Upper lobe of left lung (tissue), 6 donors: ENCODE data around the gene CAND2. TPM values are rescaled to one million over a fixed set of nuclear protein-coding genes. Genes with fewer than 3 reads are reported as not detected.

Experiments
- ATAC-seq, 2 donors: fragments of 200-7000 bp; cut with Tn5 transposase; one replicate each; pipeline ENCODE4 v1.9.1; 2022; ENCODE audit warnings: mild to moderate bottlenecking in 2 of 2, moderate library complexity in 2 of 2; ENCODE audit not compliant: low FRiP score in 2 of 2
- DNase-seq, 2 donors: peaks; one replicate each; pipeline ENCODE4 v3.0.0-alpha.2; 2019 to 2020
- H3K27ac ChIP-seq, 4 donors: fragments of 200-600 bp; sonication (generic); one replicate each; pipeline ENCODE4 v1.5.1; 2016 to 2019
- H3K27me3 ChIP-seq, 4 donors: fragments of 200-600 bp; sonication (generic); one replicate each; pipeline ENCODE4 v1.5.1; 2017 to 2019
- H3K36me3 ChIP-seq, 4 donors: fragments of 200-600 bp; sonication (generic); one replicate each; pipeline ENCODE4 v1.5.1; 2016 to 2019
- H3K4me1 ChIP-seq, 4 donors: fragments of 200-600 bp; sonication (generic); one replicate each; pipeline ENCODE4 v1.5.1; 2018 to 2019
- H3K4me3 ChIP-seq, 4 donors: fragments of 200-600 bp; sonication (generic); one replicate each; pipeline ENCODE4 v1.5.1; 2017 to 2019; ENCODE audit warnings: mild to moderate bottlenecking in 2 of 4, moderate library complexity in 1 of 4
- H3K9me3 ChIP-seq, 4 donors: fragments of 200-600 bp; sonication (generic); one replicate each; pipeline ENCODE4 v1.5.1; 2018 to 2019
- EP300 ChIP-seq, 4 donors: sonication (generic); formaldehyde crosslinking; IDR thresholded peaks; one replicate each; pipeline ENCODE4 v1.5.1; 2017; ENCODE audit warnings: antibody characterized with exemption in 4 of 4, control low read depth in 2 of 4
- POLR2A ChIP-seq, 4 donors: fragments of 450-650 bp; IDR thresholded peaks; one replicate each; pipeline ENCODE4 v1.5.1; 2016 to 2017; ENCODE audit warnings: antibody characterized with exemption in 4 of 4, mild to moderate bottlenecking in 2 of 4
- POLR2AphosphoS5 ChIP-seq, 2 donors: sonication (generic); formaldehyde crosslinking; IDR thresholded peaks; one replicate each; pipeline ENCODE4 v1.5.1; 2017; ENCODE audit warnings: antibody characterized with exemption in 2 of 2
- WGBS, 2 donors: methylation state at CpG; one replicate each; pipeline ENCODE4 v1.1.5; 2017 to 2018; 5-methylcytosine and 5-hydroxymethylcytosine counted together
- total RNA-seq, 6 donors: library from RNA; depleted of rRNA in 4 of 6; stranded (reverse); fragments of >200 nt in 4 of 6; gene quantifications; one replicate each; pipeline versions ENCODE4 v1.1.0 to v1.2.1, GENCODE V29; 2016 to 2021
- TF ChIP-seq, protein P1 (sequence below), 6 experiments: fragments of 450-650 bp in 4 of 6; fragments of 200-600 bp in 2 of 6; sonication (generic) in 2 of 6; IDR thresholded peaks; one replicate each; pipeline ENCODE4 v1.5.1; 2016 to 2019; ENCODE audit warnings: antibody characterized with exemption in 6 of 6
- donor health status: DM: no; HTN: no; CAD: no; lungs with moderate emphysema.
- donor health status: DM: no; HTN: yes; CAD: no; lungs with severe emphysema.

The CAND2 gene
- total RNA-seq, 6 donors from 2014 or later = 2.3 to 7.3 (median 5.0) TPM

DNA sequence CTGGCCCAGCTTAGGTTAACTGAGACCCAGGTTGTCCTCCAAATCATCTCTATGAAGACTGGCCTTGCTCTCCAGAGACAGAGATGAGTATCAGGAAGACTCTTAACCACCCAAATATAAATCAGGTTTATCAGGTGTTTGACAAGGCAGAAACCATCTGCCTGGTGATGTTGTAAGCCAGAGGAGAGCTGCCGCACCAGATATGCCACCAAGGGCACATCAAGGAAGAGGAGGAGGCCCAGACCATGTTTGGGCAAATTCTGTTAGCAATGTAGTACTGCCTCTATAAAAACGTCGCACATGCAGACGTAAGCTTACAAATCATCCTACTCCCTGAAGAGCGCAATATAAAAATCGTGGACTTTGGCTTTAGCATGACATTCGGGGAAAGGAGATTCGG lies 65.9 kb downstream of the CAND2 start:
- Histone ChIP-seq H3K36me3 (no peaks in the 10 kb centered on the region), H3K4me3 (no peak overlapping the region), H3K4me1 (peaks cover 0 to 4% (median 0%) of the 10 kb centered on the region in 4 donors), H3K9me3 (peaks cover 0 to 11% (median 0%) of the 10 kb centered on the region in 4 donors), H3K27me3 (no peaks in the 10 kb centered on the region), H3K27ac (no peak overlapping the region)
- no peak for ATAC-seq
- TF ChIP-seq EP300 (IDR thresholded peaks at IDR 0.05) (no peak), POLR2A (IDR thresholded peaks at IDR 0.05) (no peak), POLR2AphosphoS5 (IDR thresholded peaks at IDR 0.05) (no peak)
- TF ChIP-seq, protein P1, sequence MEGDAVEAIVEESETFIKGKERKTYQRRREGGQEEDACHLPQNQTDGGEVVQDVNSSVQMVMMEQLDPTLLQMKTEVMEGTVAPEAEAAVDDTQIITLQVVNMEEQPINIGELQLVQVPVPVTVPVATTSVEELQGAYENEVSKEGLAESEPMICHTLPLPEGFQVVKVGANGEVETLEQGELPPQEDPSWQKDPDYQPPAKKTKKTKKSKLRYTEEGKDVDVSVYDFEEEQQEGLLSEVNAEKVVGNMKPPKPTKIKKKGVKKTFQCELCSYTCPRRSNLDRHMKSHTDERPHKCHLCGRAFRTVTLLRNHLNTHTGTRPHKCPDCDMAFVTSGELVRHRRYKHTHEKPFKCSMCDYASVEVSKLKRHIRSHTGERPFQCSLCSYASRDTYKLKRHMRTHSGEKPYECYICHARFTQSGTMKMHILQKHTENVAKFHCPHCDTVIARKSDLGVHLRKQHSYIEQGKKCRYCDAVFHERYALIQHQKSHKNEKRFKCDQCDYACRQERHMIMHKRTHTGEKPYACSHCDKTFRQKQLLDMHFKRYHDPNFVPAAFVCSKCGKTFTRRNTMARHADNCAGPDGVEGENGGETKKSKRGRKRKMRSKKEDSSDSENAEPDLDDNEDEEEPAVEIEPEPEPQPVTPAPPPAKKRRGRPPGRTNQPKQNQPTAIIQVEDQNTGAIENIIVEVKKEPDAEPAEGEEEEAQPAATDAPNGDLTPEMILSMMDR (IDR thresholded peaks at IDR 0.05) = no peak
- no peak for DNase-seq
- WGBS, 2 donors = 95% methylated on average over 8 of the region's 8 CpGs

DNA sequence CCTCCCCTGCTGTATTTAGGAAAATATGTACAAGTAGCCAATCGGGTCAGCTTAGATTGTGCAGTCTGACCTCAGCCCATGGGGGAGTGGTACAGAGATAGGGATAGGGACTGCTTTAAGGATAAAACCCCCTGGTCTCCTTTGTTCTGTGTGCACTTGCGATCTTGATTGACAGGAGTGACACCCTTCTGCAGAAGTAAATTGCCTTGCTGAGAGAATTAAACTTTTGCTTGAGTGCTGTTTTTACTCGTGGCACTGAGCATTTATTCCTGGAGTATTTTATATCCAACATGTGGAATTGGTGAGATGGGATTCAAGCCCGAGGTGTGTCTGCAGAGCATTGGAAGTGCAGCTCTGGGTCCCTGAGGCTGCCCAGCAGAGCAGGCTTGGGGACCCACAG lies 68.8 kb downstream of the CAND2 start:
- no peak for ATAC-seq
- 85 to 92% methylated on average over 4 of the region's 4 CpGs for WGBS, 2 donors
- TF ChIP-seq POLR2AphosphoS5 (IDR thresholded peaks at IDR 0.05) (no peak), EP300 (IDR thresholded peaks at IDR 0.05) (no peak), POLR2A (IDR thresholded peaks at IDR 0.05) (no peak)
- TF ChIP-seq, protein P1 (IDR thresholded peaks at IDR 0.05) = no peak

DNA sequence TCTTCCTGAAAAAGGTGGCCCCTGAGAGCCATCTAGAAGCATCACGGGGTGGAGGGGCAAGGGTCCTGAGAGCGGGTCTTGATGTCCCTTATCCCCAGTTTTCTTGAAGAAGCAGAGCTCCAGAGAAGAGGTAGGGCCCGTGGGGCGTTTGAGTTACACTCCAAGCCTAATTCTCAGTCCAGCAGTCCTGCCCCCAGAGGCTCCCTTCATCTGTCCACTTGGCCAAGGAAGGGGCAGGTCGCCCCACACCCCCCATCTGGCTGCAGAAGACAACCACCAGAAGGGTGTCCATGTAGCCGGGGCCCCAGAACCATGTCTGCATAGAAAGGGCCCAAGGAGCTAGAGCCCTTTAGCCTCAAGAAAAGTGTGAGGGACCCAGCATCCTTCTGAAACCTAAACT lies 70.4 kb downstream of the CAND2 start:
- H3K4me3 ChIP-seq = no peak overlapping the region
- H3K27ac ChIP-seq = no peak overlapping the region
- ATAC-seq (no peak), DNase-seq (no peak)
- H3K9me3 ChIP-seq = peaks cover 0 to 11% (median 0%) of the 10 kb centered on the region in 4 donors
- 84 to 89% methylated on average over 5 to 6 of the region's 6 CpGs for WGBS, 2 donors
- TF ChIP-seq POLR2AphosphoS5 (IDR thresholded peaks at IDR 0.05) (no peak), POLR2A (IDR thresholded peaks at IDR 0.05) (no peak), EP300 (IDR thresholded peaks at IDR 0.05) (no peak)
- TF ChIP-seq, protein P1 (IDR thresholded peaks at IDR 0.05) = no peak
- H3K27me3 ChIP-seq = peaks cover 0 to 14% (median 0%) of the 10 kb centered on the region in 4 donors
- H3K4me1 ChIP-seq = peaks cover 10 to 15% (median 14%) of the 10 kb centered on the region in 4 donors
- no peaks in the 10 kb centered on the region for H3K36me3 ChIP-seq

More for the DNA sequence above, 68.8 kb downstream of the CAND2 start:
- no peak for DNase-seq
- peaks cover 0 to 14% (median 0%) of the 10 kb centered on the region in 4 donors for H3K27me3 ChIP-seq
- H3K27ac ChIP-seq = no peak overlapping the region
- H3K9me3 ChIP-seq = peaks cover 0 to 11% (median 0%) of the 10 kb centered on the region in 4 donors
- H3K4me3 ChIP-seq = no peak overlapping the region
- peaks cover 10 to 15% (median 14%) of the 10 kb centered on the region in 4 donors for H3K4me1 ChIP-seq
- no peaks in the 10 kb centered on the region for H3K36me3 ChIP-seq

DNA sequence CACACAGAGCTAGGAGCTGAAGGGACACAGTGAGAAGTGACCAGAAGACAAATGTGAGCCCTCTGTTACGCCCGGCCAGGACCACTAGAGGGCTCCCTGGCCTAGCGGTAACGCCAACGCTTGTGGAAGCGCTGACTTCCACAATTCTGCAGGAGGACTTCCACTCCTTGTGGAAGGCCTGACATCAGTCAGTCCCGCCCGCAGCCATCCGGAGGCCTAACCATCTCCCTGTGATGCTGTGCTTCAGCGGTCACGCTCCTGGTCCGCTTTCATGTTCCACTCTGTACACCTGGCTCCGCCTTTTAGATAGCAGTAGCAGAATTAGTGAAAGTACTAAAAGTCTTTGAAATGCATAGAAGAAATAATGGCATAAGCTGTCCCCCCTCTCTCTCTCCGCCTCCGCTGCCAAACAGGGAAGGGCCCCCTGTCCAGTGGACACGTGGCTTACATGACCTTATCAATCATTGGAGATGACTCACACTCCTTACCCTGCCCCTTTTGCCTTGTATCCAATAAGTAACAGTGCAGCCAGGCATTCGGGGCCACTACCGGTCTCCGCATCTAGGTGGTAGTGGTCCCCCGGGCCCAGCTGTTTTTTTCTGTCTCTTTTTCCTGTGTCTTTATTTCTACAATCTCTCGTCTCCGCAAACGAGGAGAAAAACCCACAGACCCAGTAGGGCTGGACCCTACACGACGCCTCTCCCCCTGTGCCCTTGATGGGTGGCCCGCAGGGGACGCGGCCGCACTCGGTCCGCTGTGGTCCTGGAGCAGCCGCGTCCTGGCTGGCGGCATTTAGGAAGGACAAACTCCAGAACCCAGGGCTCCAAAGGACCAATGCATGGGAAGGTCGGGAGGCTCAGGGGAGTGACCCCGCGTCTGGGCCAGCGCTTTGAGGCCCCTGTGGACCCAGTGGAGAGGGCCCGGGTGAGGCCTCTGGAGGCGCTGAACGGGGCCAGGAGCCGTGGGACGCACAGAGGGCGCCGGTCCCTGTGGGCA lies 71.9 kb downstream of the CAND2 start:
- DNase-seq (peak; percentile 70 to 90), ATAC-seq (peak; percentile 91 to 95)
- no peak overlapping the region for H3K27ac ChIP-seq
- TF ChIP-seq, protein P1 (IDR thresholded peaks at IDR 0.05) = peak; percentile 86 to 92 (median 88)
- TF ChIP-seq EP300 (IDR thresholded peaks at IDR 0.05) (no peak), POLR2A (IDR thresholded peaks at IDR 0.05) (no peak)
- H3K36me3 ChIP-seq = no peaks in the 10 kb centered on the region
- H3K4me3 ChIP-seq = peak overlapping the region in 3 of 4 donors; percentile 27 to 39 (median 34)
- peaks cover 10 to 15% (median 14%) of the 10 kb centered on the region in 4 donors for H3K4me1 ChIP-seq
- WGBS, 2 donors = 26 to 38% methylated on average over 34 to 41 of the region's 45 CpGs
- H3K27me3 ChIP-seq = peaks cover 0 to 14% (median 0%) of the 10 kb centered on the region in 4 donors
- H3K9me3 ChIP-seq = peaks cover 0 to 11% (median 0%) of the 10 kb centered on the region in 4 donors
